Measurements from ENCODE around the gene FCN3. TPM values are rescaled to one million over a fixed set of nuclear protein-coding genes. Genes with fewer than 3 reads are reported as not detected.
"Not testable (repeated sequence)": the region's sequence is repeated elsewhere in the genome, so short reads cannot be mapped to it uniquely, and the experiment has no call there.

The FCN3 gene
- total RNA-seq, 4 donors from 2014 or later: 3.0 to 4.7 (median 4.3) TPM

GRCh38 chr1:27409669-27410068 lies 35.0 kb upstream of the FCN3 start:
- no peak for DNase-seq
- no peak overlapping the region for H3K27ac ChIP-seq
- no peak overlapping the region for H3K4me3 ChIP-seq
- 91 to 92% methylated on average over 8 to 11 of the region's 11 CpGs for WGBS, 2 donors
- no peaks in the 10 kb centered on the region for H3K27me3 ChIP-seq
- no peaks in the 10 kb centered on the region for H3K9me3 ChIP-seq
- intact Hi-C loops (cut with DNase I): loop anchor here (10.0 kb wide), 2 partner anchors 75 to 195 kb away; partner anchors contain the start of gene AHDC1
- peaks cover 24 to 69% (median 31%) of the 10 kb centered on the region in 3 donors for H3K4me1 ChIP-seq
- H3K36me3 ChIP-seq: peaks cover 35 to 92% (median 60%) of the 10 kb centered on the region in 3 donors
- TF ChIP-seq POLR2A (IDR thresholded peaks at IDR 0.05) (no peak), CTCF (IDR thresholded peaks at IDR 0.05) (no peak)

- peaks cover 35 to 78% (median 54%) of the 10 kb centered on the region in 3 donors for H3K36me3 ChIP-seq
- H3K27ac ChIP-seq: peak overlapping the region in 3 of 4 donors; percentile 87 to 91 (median 89)
- no peaks in the 10 kb centered on the region for H3K9me3 ChIP-seq
- TF ChIP-seq CTCF (IDR thresholded peaks at IDR 0.05) (no peak), POLR2A (IDR thresholded peaks at IDR 0.05) (no peak)
- 87 to 92% methylated on average over 6 to 9 of the region's 9 CpGs for WGBS, 2 donors
- intact Hi-C loops (cut with DNase I): loop anchor here (10.0 kb wide), 1 partner anchor 197 kb away; the partner anchor contains the start of gene AHDC1
- no peak for DNase-seq
- H3K27me3 ChIP-seq: no peaks in the 10 kb centered on the region
- H3K4me1 ChIP-seq: peaks cover 36 to 69% (median 42%) of the 10 kb centered on the region in 3 donors
- H3K4me3 ChIP-seq: no peak overlapping the region
Observed at GRCh38 chr1:27408151-27408550, 33.5 kb upstream of the FCN3 start.

- WGBS, 2 donors: 60 to 77% methylated on average over 1 to 2 of the region's 2 CpGs
- intact Hi-C loops (cut with DNase I): loop anchor here (10.0 kb wide), 1 partner anchor 198 kb away; the partner anchor contains the start of gene AHDC1
- not testable (repeated sequence) for H3K4me3 ChIP-seq, H3K27me3 ChIP-seq, H3K9me3 ChIP-seq, DNase-seq
- peaks cover 27 to 64% (median 45%) of the 10 kb centered on the region in 3 donors for H3K36me3 ChIP-seq
- peak overlapping the region; percentile 79 to 91 (median 88) for H3K27ac ChIP-seq
- peaks cover 50 to 72% (median 56%) of the 10 kb centered on the region in 3 donors for H3K4me1 ChIP-seq
Observed at GRCh38 chr1:27406791-27407190, 32.2 kb upstream of the FCN3 start.

- Histone ChIP-seq H3K9me3 (no peaks in the 10 kb centered on the region), H3K4me3 (no peak overlapping the region), H3K4me1 (peaks cover 55 to 76% (median 58%) of the 10 kb centered on the region in 3 donors), H3K36me3 (peaks cover 25 to 59% (median 42%) of the 10 kb centered on the region in 3 donors), H3K27ac (peak overlapping the region; percentile 79 to 91 (median 88)), H3K27me3 (no peaks in the 10 kb centered on the region)
- WGBS, 2 donors: 45 to 60% methylated on average over 4 of the region's 4 CpGs
- no peak for DNase-seq
- intact Hi-C loops (cut with DNase I): loop anchor here (10.0 kb wide), 1 partner anchor 198 kb away; the partner anchor contains the start of gene AHDC1
- TF ChIP-seq POLR2A (IDR thresholded peaks at IDR 0.05) (no peak), CTCF (IDR thresholded peaks at IDR 0.05) (no peak)
Observed at GRCh38 chr1:27406362-27406680, 31.7 kb upstream of the FCN3 start.

GRCh38 chr1:27405598-27406361 lies 31.2 kb upstream of the FCN3 start:
- intact Hi-C loops (cut with DNase I): loop anchor here (10.0 kb wide), 1 partner anchor 199 kb away; the partner anchor contains the start of gene AHDC1
- Histone ChIP-seq H3K4me1 (peaks cover 58 to 82% (median 58%) of the 10 kb centered on the region in 3 donors), H3K27ac (peak overlapping the region; percentile 79 to 91 (median 88)), H3K36me3 (peaks cover 20 to 54% (median 36%) of the 10 kb centered on the region in 3 donors)
- WGBS, 2 donors: 33 to 54% methylated on average over 1 to 2 of the region's 18 CpGs
- not testable (repeated sequence) for DNase-seq, H3K27me3 ChIP-seq, H3K9me3 ChIP-seq, H3K4me3 ChIP-seq

GRCh38 chr1:27405074-27405473 lies 30.4 kb upstream of the FCN3 start:
- intact Hi-C loops (cut with DNase I): loop anchor here (10.0 kb wide), 1 partner anchor 200 kb away; the partner anchor contains the start of gene AHDC1
- H3K4me1 ChIP-seq: peaks cover 58 to 89% (median 58%) of the 10 kb centered on the region in 3 donors
- DNase-seq: no peak
- 41 to 67% methylated on average over 5 to 9 of the region's 13 CpGs for WGBS, 2 donors
- no peak overlapping the region for H3K4me3 ChIP-seq
- no peak for TF ChIP-seq CTCF (IDR thresholded peaks at IDR 0.05)
- no peak for TF ChIP-seq POLR2A (IDR thresholded peaks at IDR 0.05)
- no peaks in the 10 kb centered on the region for H3K9me3 ChIP-seq
- no peaks in the 10 kb centered on the region for H3K27me3 ChIP-seq
- H3K27ac ChIP-seq: peak overlapping the region; percentile 79 to 92 (median 90)
- peaks cover 13 to 47% (median 31%) of the 10 kb centered on the region in 3 donors for H3K36me3 ChIP-seq
